Smooth muscle cell (in vitro differentiated cells): ENCODE measurements around the gene ZNF182. TPM values are rescaled to one million over a fixed set of nuclear protein-coding genes. Genes with fewer than 3 reads are reported as not detected.
"Not testable (repeated sequence)": the region's sequence is repeated elsewhere in the genome, so short reads cannot be mapped to it uniquely, and the experiment has no call there.

ENCODE experiments used
- DNase-seq: peaks from one replicate; lab custom pipeline; 2025; ENCODE audit not compliant: unreplicated experiment; lab: John Stamatoyannopoulos, UW
- H2AFZ ChIP-seq: fragments of 200-600 bp; sonication (generic); 2 replicates; pipeline ENCODE4 v1.6.0; 2016; ENCODE audit warnings: antibody characterized with exemption, low read depth, mild to moderate bottlenecking
- H3F3A ChIP-seq: fragments of 200-600 bp; sonication (generic); 2 replicates; pipeline ENCODE4 v1.6.0; 2017; ENCODE audit warnings: antibody characterized with exemption, low read depth
- H3K27ac ChIP-seq: fragments of 200-600 bp; sonication (generic); 2 replicates; pipeline ENCODE4 v1.5.1; 2016; ENCODE audit warnings: low read depth, mild to moderate bottlenecking
- H3K27me3 ChIP-seq: fragments of 200-600 bp; sonication (generic); 2 replicates; pipeline ENCODE4 v1.6.1; 2016; ENCODE audit warnings: low read depth, mild to moderate bottlenecking
- H3K36me3 ChIP-seq: fragments of 200-600 bp; sonication (generic); 2 replicates; pipeline ENCODE4 v1.5.1; 2016; ENCODE audit warnings: low read depth
- H3K4me1 ChIP-seq: fragments of 200-600 bp; sonication (generic); 2 replicates; pipeline ENCODE4 v1.5.1; 2016; ENCODE audit warnings: low read depth
- H3K4me2 ChIP-seq: fragments of 200-600 bp; sonication (generic); 2 replicates; pipeline ENCODE4 v1.6.0; 2016; ENCODE audit warnings: mild to moderate bottlenecking
- H3K4me3 ChIP-seq: fragments of 200-600 bp; sonication (generic); 2 replicates; pipeline ENCODE4 v1.5.1; 2016; ENCODE audit warnings: mild to moderate bottlenecking
- H3K79me2 ChIP-seq: fragments of 200-600 bp; sonication (generic); 2 replicates; pipeline ENCODE4 v1.6.0; 2016; ENCODE audit warnings: low read depth, mild to moderate bottlenecking
- H3K9ac ChIP-seq: fragments of 200-600 bp; sonication (generic); 2 replicates; pipeline ENCODE4 v1.6.0; 2016; ENCODE audit warnings: low read depth
- H3K9me3 ChIP-seq: fragments of 200-600 bp; sonication (generic); replicated peaks from 2 replicates; pipeline ENCODE4 v1.5.1; 2016; ENCODE audit warnings: low read depth
- H4K20me1 ChIP-seq: fragments of 200-600 bp; sonication (generic); 2 replicates; pipeline ENCODE4 v1.6.0; 2016; ENCODE audit warnings: low read depth
- CTCF ChIP-seq: fragments of 200-600 bp; sonication (generic); IDR thresholded peaks from 2 replicates; pipeline ENCODE4 v1.5.1; 2017; ENCODE audit warnings: borderline replicate concordance, mild to moderate bottlenecking, antibody characterized with exemption; ENCODE audit not compliant: insufficient read depth, poor library complexity, severe bottlenecking
- WGBS: methylation state at CpG from one replicate; pipeline ENCODE4 v1.1.7; 2016; ENCODE audit warnings: low lambda C conversion rate; 5-methylcytosine and 5-hydroxymethylcytosine counted together
- polyA plus RNA-seq: library from polyadenylated mRNA; unstranded; fragments of >200 nt; fragmentation: Nextera tagmentation; extraction: Ambion mirVana; gene quantifications from 2 replicates; pipeline ENCODE4 v1.2.1, GENCODE V29; 2016
- total RNA-seq: library from RNA; depleted of rRNA; stranded (reverse); fragments of >200 nt; gene quantifications from 2 replicates; pipeline ENCODE4 v1.2.3, GENCODE V29; 2014

The ZNF182 gene
- total and polyA plus RNA-seq, 2 experiments from 2014 or later: 3.0 to 5.8 TPM

DNA sequence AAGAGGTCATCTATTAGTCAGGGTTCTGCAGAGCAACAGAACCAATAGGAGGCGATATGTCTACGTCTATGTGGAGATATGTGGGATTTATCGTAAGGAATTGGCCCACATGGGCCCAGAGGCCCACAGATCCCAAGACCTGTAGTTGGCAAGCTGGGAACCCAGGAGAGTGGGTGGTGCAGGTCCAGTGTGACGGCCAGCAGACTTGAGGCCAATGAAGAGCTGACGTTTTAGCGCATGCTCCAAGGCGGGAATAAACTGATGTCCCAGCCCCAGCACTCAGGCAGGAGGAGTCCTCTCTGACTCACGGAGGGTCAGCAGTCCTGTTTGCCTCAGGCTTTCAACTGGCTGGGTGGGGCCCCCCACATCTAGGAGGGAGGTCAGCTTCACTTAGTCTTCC lies 24.3 kb upstream of the ZNF182 start:
- DNase-seq: no peak
- no peak overlapping the region for H3K4me2 ChIP-seq
- no peak overlapping the region for H3K4me3 ChIP-seq
- no peaks in the 10 kb centered on the region for H3K27me3 ChIP-seq
- 98% methylated on average over 8 of the region's 8 CpGs for WGBS
- no peaks in the 10 kb centered on the region for H3K9me3 ChIP-seq
- H3K9ac ChIP-seq: no peak overlapping the region
- H3K79me2 ChIP-seq: no peaks in the 10 kb centered on the region
- no peaks in the 10 kb centered on the region for H4K20me1 ChIP-seq
- H2AFZ ChIP-seq: no peak overlapping the region
- no peak overlapping the region for H3K27ac ChIP-seq
- no peaks in the 10 kb centered on the region for H3F3A ChIP-seq
- no peaks in the 10 kb centered on the region for H3K36me3 ChIP-seq
- H3K4me1 ChIP-seq: no peaks in the 10 kb centered on the region
- no peak for TF ChIP-seq CTCF

- not testable (repeated sequence) for H3K79me2 ChIP-seq, H3K9me3 ChIP-seq, H3F3A ChIP-seq, H3K4me2 ChIP-seq, H3K9ac ChIP-seq, H3K4me1 ChIP-seq, H2AFZ ChIP-seq, H3K36me3 ChIP-seq, DNase-seq, H3K27ac ChIP-seq, H3K27me3 ChIP-seq, H4K20me1 ChIP-seq, H3K4me3 ChIP-seq
- WGBS: 79% methylated on average over 4 of the region's 4 CpGs
These were observed 23.8 kb upstream of the ZNF182 start for GRCh38 chrX:48027545-48027944.

- Histone ChIP-seq H3K9ac (no peak overlapping the region), H3K27ac (no peak overlapping the region), H3K36me3 (no peaks in the 10 kb centered on the region), H3K27me3 (no peaks in the 10 kb centered on the region), H3K79me2 (no peaks in the 10 kb centered on the region), H3K4me2 (no peak overlapping the region), H3K4me3 (no peak overlapping the region), H3K9me3 (no peaks in the 10 kb centered on the region), H2AFZ (no peak overlapping the region), H4K20me1 (no peaks in the 10 kb centered on the region), H3K4me1 (no peaks in the 10 kb centered on the region), H3F3A (no peaks in the 10 kb centered on the region)
- peak; percentile 48 for TF ChIP-seq CTCF
- WGBS: 44% methylated on average over 7 of the region's 7 CpGs
- DNase-seq: no peak
These were observed 21.8 kb upstream of the ZNF182 start for GRCh38 chrX:48025561-48025960.

- H3K9ac ChIP-seq: no peak overlapping the region
- no peaks in the 10 kb centered on the region for H3K4me1 ChIP-seq
- no peak overlapping the region for H3K4me3 ChIP-seq
- no peaks in the 10 kb centered on the region for H3K79me2 ChIP-seq
- no peak overlapping the region for H2AFZ ChIP-seq
- DNase-seq: no peak
- H3K27ac ChIP-seq: no peak overlapping the region
- no peak overlapping the region for H3K4me2 ChIP-seq
- no peaks in the 10 kb centered on the region for H3K9me3 ChIP-seq
- H3K27me3 ChIP-seq: no peaks in the 10 kb centered on the region
- no peak for TF ChIP-seq CTCF
- no peaks in the 10 kb centered on the region for H4K20me1 ChIP-seq
- H3F3A ChIP-seq: no peaks in the 10 kb centered on the region
- 71% methylated on average over 3 of the region's 3 CpGs for WGBS
- H3K36me3 ChIP-seq: no peaks in the 10 kb centered on the region
These were observed 18.9 kb upstream of the ZNF182 start for GRCh38 chrX:48022738-48023137.
